H9 (cell line): ENCODE results near the gene VOPP1. TPM values are rescaled to one million over a fixed set of nuclear protein-coding genes. Genes with fewer than 3 reads are reported as not detected.
A peak's percentile ranks its signal among the peaks of the same experiment; 100 is the strongest.

Experiments used
- DNase-seq: peaks from one replicate; pipeline ENCODE4 v3.0.0-alpha.2; 2017
- H2AFZ ChIP-seq: one replicate; pipeline ENCODE4 v1.6.1; 2013; ENCODE audit warnings: mild to moderate bottlenecking, low read length, control low read depth, moderate library complexity
- H2AK5ac ChIP-seq: 2 replicates; pipeline ENCODE4 v1.6.1; 2013; ENCODE audit warnings: low read length, control low read depth, mixed read lengths; ENCODE audit not compliant: insufficient read length
- H2BK120ac ChIP-seq: one replicate; pipeline ENCODE4 v1.6.1; 2013; ENCODE audit warnings: low read depth, mild to moderate bottlenecking, low read length, control low read depth, inconsistent platforms; ENCODE audit not compliant: poor library complexity, severe bottlenecking
- H2BK12ac ChIP-seq: 2 replicates; pipeline ENCODE4 v1.6.1; 2013; ENCODE audit warnings: low read length, control low read depth, mixed read lengths, low read depth; ENCODE audit not compliant: insufficient read length
- H2BK15ac ChIP-seq: 2 replicates; pipeline ENCODE4 v1.6.1; 2013; ENCODE audit warnings: low read depth, low read length, control low read depth
- H2BK20ac ChIP-seq: one replicate; pipeline ENCODE4 v1.6.1; 2013; ENCODE audit warnings: low read depth, mild to moderate bottlenecking, low read length, control low read depth, inconsistent platforms; ENCODE audit not compliant: poor library complexity, severe bottlenecking
- H2BK5ac ChIP-seq: 2 replicates; pipeline ENCODE4 v1.6.1; 2013; ENCODE audit warnings: low read length, control low read depth, mixed read lengths; ENCODE audit not compliant: insufficient read length
- H3K14ac ChIP-seq: 2 replicates; pipeline ENCODE4 v1.6.1; 2013; ENCODE audit warnings: low read length, control low read depth; ENCODE audit not compliant: insufficient read depth
- H3K18ac ChIP-seq: 2 replicates; pipeline ENCODE4 v1.6.1; 2013; ENCODE audit warnings: low read depth, mild to moderate bottlenecking, mixed read lengths, low read length, control low read depth; ENCODE audit not compliant: insufficient read length
- H3K23ac ChIP-seq: 2 replicates; pipeline ENCODE4 v1.6.1; 2013; ENCODE audit warnings: low read length, control low read depth, mixed read lengths, low read depth; ENCODE audit not compliant: insufficient read length
- H3K23me2 ChIP-seq: 2 replicates; pipeline ENCODE4 v1.6.1; 2013; ENCODE audit warnings: low read depth, mild to moderate bottlenecking, mixed read lengths, low read length, control low read depth; ENCODE audit not compliant: insufficient read length, poor library complexity, severe bottlenecking
- H3K27ac ChIP-seq: 2 replicates; pipeline ENCODE4 v1.5.1; 2013; ENCODE audit warnings: low read length, control low read depth, mixed read lengths, low read depth; ENCODE audit not compliant: insufficient read length
- H3K27me3 ChIP-seq: 2 replicates; pipeline ENCODE4 v1.6.1; 2013; ENCODE audit warnings: low read length, control low read depth, inconsistent platforms; ENCODE audit not compliant: insufficient read depth
- H3K4ac ChIP-seq: 2 replicates; pipeline ENCODE4 v1.6.1; 2013; ENCODE audit warnings: low read depth, mild to moderate bottlenecking, control low read depth, inconsistent platforms, low read length, moderate library complexity
- H3K4me1 ChIP-seq: 2 replicates; pipeline ENCODE4 v1.6.1; 2013; ENCODE audit warnings: low read length, control low read depth, inconsistent platforms; ENCODE audit not compliant: insufficient read depth
- H3K4me2 ChIP-seq: 2 replicates; pipeline ENCODE4 v1.6.1; 2013; ENCODE audit warnings: low read length, control low read depth, mixed read lengths; ENCODE audit not compliant: insufficient read length, insufficient read depth
- H3K56ac ChIP-seq: 2 replicates; pipeline ENCODE4 v1.6.1; 2013; ENCODE audit warnings: low read depth, mild to moderate bottlenecking, mixed read lengths, low read length, control low read depth; ENCODE audit not compliant: insufficient read length
- H3K79me1 ChIP-seq: 2 replicates; pipeline ENCODE4 v1.6.1; 2013; ENCODE audit warnings: low read depth, mild to moderate bottlenecking, moderate library complexity, low read length, control low read depth, inconsistent platforms; ENCODE audit not compliant: insufficient read depth, poor library complexity, severe bottlenecking
- H3K79me2 ChIP-seq: 2 replicates; pipeline ENCODE4 v1.6.1; 2013; ENCODE audit warnings: low read length, control low read depth, inconsistent platforms; ENCODE audit not compliant: insufficient read depth
- H3K9ac ChIP-seq: 2 replicates; pipeline ENCODE4 v1.6.1; 2013; ENCODE audit warnings: low read length, control low read depth, mixed read lengths; ENCODE audit not compliant: insufficient read length; ENCODE audit errors: extremely low read depth
- H3K9me3 ChIP-seq: one replicate; pipeline ENCODE4 v1.6.1; 2013; ENCODE audit warnings: low read depth, low read length, inconsistent platforms; ENCODE audit not compliant: control insufficient read depth
- H3T11ph ChIP-seq: one replicate; pipeline ENCODE4 v1.6.1; 2013; ENCODE audit warnings: mild to moderate bottlenecking, low read length, control low read depth, inconsistent platforms
- H4K20me1 ChIP-seq: one replicate; pipeline ENCODE4 v1.6.1; 2013; ENCODE audit not compliant: control insufficient read depth, insufficient read length, insufficient read depth
- H4K5ac ChIP-seq: 2 replicates; pipeline ENCODE4 v1.6.1; 2013; ENCODE audit warnings: low read depth, mild to moderate bottlenecking, mixed read lengths, low read length, control low read depth; ENCODE audit not compliant: insufficient read length
- H4K8ac ChIP-seq: replicated peaks from 2 replicates; pipeline ENCODE4 v1.6.1; 2013; ENCODE audit warnings: low read length, control low read depth, mixed read lengths, low read depth; ENCODE audit not compliant: insufficient read length
- H4K91ac ChIP-seq: 2 replicates; pipeline ENCODE4 v1.6.1; 2013; ENCODE audit warnings: low read depth, mild to moderate bottlenecking, moderate library complexity, mixed read lengths, low read length, control low read depth; ENCODE audit not compliant: insufficient read length
- H3K27ac Mint-ChIP-seq, 3 experiments: 2 replicates in 2 of 3; 3 replicates in 1 of 3; pipeline ENCODE4 v1.8.0; 2020 to 2021; ENCODE audit warnings: mixed read lengths in 3 of 3, mild to moderate bottlenecking in 1 of 3, moderate library complexity in 1 of 3
- H3K27me3 Mint-ChIP-seq: 2 replicates; pipeline ENCODE4 v1.8.0; 2021; ENCODE audit warnings: low read depth, mild to moderate bottlenecking, moderate library complexity, mixed read lengths
- H3K36me3 Mint-ChIP-seq, 3 experiments: 2 replicates in 2 of 3; 3 replicates in 1 of 3; pipeline ENCODE4 v1.8.0; 2020 to 2021; ENCODE audit warnings: low read depth in 3 of 3, mixed read lengths in 3 of 3; ENCODE audit not compliant: insufficient read depth in 1 of 3
- H3K4me1 Mint-ChIP-seq, 2 experiments: 2 replicates each; pipeline ENCODE4 v1.8.0; 2020; ENCODE audit warnings: mixed read lengths in 2 of 2
- H3K4me3 Mint-ChIP-seq, 2 experiments: 2 replicates in 1 of 2; 3 replicates in 1 of 2; pipeline ENCODE4 v1.8.0; 2020 to 2021; ENCODE audit warnings: mild to moderate bottlenecking in 2 of 2, mixed read lengths in 2 of 2, moderate library complexity in 1 of 2
- H3K9me3 Mint-ChIP-seq, 2 experiments: 2 replicates in 1 of 2; 3 replicates in 1 of 2; pipeline ENCODE4 v1.8.0; 2020; ENCODE audit warnings: mild to moderate bottlenecking in 2 of 2, mixed read lengths in 2 of 2, moderate library complexity in 1 of 2
- CTCF ChIP-seq: fragments of 200-600 bp; sonication (generic); conservative IDR thresholded peaks from 3 replicates; pipeline ENCODE4 v1.8.0; 2021; ENCODE audit warnings: antibody characterized with exemption, mild to moderate bottlenecking
- WGBS: extraction: QIAGEN DNeasy Blood & Tissue Kit; methylation state at CpG from one replicate; pipeline ENCODE4 v1.1.7; 2013; ENCODE audit warnings: missing lambda C conversion rate, low lambda C conversion rate, mixed read lengths; ENCODE audit not compliant: insufficient read length; ENCODE audit errors: extremely low coverage; 5-methylcytosine and 5-hydroxymethylcytosine counted together
- total RNA-seq: library from RNA; stranded (reverse); gene quantifications from 2 replicates; pipeline ENCODE4 v1.2.1, GENCODE V29; 2021

Gene VOPP1
- total RNA-seq, 1 experiment from 2014 or later = 55.7 TPM

GRCh38 chr7:55550010-55550663 lies 22.2 kb downstream of the VOPP1 start:
- H3K23me2 ChIP-seq = no peaks in the 10 kb centered on the region
- no peak overlapping the region for H3K56ac ChIP-seq
- H2BK20ac ChIP-seq = no peak overlapping the region
- no peak overlapping the region for H2BK120ac ChIP-seq
- peaks cover 14% of the 10 kb centered on the region; the same call in 1 of the 2 replicates for H3K4me1 ChIP-seq
- no peak overlapping the region for H2BK5ac ChIP-seq
- H3T11ph ChIP-seq = no peak overlapping the region
- Mint-ChIP-seq H3K4me1 (peaks cover 71 to 74% of the 10 kb centered on the region in 2 experiments), H3K27ac (peak overlapping the region in 1 of 3 experiments; percentile 49; a peak in 1 of 7 replicates), H3K27me3 (no peaks in the 10 kb centered on the region), H3K4me3 (no peak overlapping the region), H3K36me3 (peaks cover 0 to 5% (median 3%) of the 10 kb centered on the region in 3 experiments; a peak in 1 of 7 replicates), H3K9me3 (no peaks in the 10 kb centered on the region; a peak in 1 of 5 replicates)
- H4K8ac ChIP-seq = no peak overlapping the region
- no peak overlapping the region for H2AK5ac ChIP-seq
- no peak overlapping the region for H3K18ac ChIP-seq
- H4K91ac ChIP-seq = no peak overlapping the region
- no peak overlapping the region for H3K23ac ChIP-seq
- no peak overlapping the region for H2BK15ac ChIP-seq
- H2BK12ac ChIP-seq = no peak overlapping the region
- H3K4ac ChIP-seq = no peak overlapping the region
- no peak for DNase-seq
- TF ChIP-seq CTCF = peak; percentile 46; the same call in 2 of the 3 replicates
- WGBS = no CpG with 5 or more reads among the region's 15 CpGs
- H2AFZ ChIP-seq = no peak overlapping the region
- H3K9ac ChIP-seq = no peak overlapping the region
- no peak overlapping the region for H3K4me2 ChIP-seq
- H3K79me1 ChIP-seq = peaks cover 10% of the 10 kb centered on the region
- H3K27me3 ChIP-seq = no peaks in the 10 kb centered on the region
- no peak overlapping the region for H3K14ac ChIP-seq
- no peak overlapping the region for H3K27ac ChIP-seq
- no peak overlapping the region for H4K5ac ChIP-seq
- H3K9me3 ChIP-seq = no peaks in the 10 kb centered on the region
- peaks cover 27% of the 10 kb centered on the region; the same call in 1 of the 2 replicates for H3K79me2 ChIP-seq
- H4K20me1 ChIP-seq = no peaks in the 10 kb centered on the region
